Measurements from ENCODE around the gene HSPA14.
A peak's percentile ranks its signal among the peaks of the same experiment; 100 is the strongest.
"Not testable (repeated sequence)": the region's sequence is repeated elsewhere in the genome, so short reads cannot be mapped to it uniquely, and the experiment has no call there.

Gene HSPA14, protein sequence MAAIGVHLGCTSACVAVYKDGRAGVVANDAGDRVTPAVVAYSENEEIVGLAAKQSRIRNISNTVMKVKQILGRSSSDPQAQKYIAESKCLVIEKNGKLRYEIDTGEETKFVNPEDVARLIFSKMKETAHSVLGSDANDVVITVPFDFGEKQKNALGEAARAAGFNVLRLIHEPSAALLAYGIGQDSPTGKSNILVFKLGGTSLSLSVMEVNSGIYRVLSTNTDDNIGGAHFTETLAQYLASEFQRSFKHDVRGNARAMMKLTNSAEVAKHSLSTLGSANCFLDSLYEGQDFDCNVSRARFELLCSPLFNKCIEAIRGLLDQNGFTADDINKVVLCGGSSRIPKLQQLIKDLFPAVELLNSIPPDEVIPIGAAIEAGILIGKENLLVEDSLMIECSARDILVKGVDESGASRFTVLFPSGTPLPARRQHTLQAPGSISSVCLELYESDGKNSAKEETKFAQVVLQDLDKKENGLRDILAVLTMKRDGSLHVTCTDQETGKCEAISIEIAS

DNA sequence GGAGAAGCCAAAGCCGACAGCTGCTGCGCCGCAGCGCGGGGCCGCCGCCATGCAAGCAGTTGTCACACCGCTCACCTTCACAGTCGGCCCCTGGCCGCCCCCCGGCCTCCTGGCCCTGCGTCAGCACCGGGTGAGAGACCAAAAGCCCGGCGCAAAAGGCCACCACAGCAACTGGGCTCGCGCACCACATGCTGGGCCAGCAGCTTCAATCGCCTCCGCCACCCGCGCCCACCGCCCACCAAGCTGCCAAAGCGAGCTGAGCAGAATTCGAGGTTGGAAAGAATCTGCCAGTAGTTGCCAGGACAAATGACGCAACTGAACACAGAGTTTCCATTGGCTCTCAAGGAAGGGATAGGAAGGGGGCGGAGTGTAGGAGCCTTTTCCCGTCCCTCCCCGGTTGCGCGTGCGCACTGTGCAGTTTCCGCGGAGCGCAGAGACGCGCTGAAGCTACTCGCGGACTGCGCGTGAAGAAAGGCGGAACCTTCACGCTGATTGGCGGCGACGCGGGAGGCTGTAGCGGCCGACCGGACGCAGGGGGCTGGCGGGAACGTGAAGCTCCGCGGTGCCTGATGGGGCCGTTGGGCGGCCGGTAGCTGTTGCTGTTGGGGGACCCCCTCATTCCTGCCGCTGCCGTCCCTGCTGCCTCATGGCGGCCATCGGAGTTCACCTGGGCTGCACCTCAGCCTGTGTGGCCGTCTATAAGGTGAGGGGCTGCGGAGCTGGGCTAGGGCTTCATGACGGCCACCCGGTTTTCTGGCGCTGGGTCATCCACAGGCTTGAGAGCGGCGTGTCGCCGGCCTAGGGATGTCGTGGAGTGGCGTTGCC is at the start of gene HSPA14, which contains the start of the genes CDNF and MSANTD7:
HSPA14 (plus strand) TSS at position 550 of the 825 bp plus-strand sequence; CDS start at position 647, 97 bp downstream.
CDNF (minus strand) TSS at position 281 of the 825 bp plus-strand sequence; CDS start at position 190, 91 bp downstream.
MSANTD7 (plus strand) TSS at position 550 of the 825 bp plus-strand sequence. CDS start 3,979 bp downstream, outside the sequence.
- ATAC-seq: peak; percentile 91 to 94

DNA sequence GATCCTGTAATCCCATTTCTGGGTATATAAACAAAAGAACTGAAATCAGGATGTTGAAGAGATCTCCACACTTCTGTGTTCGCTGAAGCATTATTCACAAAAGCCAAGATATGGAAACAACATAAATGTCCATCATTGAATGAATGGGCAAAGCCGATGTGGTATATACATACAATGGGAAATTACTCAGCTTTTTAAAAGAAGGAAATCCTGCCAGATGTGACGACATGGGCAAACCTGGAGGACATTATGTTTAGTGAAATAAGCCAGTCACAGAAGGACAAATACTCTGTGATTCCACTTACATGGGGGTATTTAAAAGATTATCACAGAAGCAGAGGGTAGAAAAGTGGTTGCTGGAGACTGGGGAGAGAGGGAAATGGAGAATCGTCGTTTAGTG is 39.5 kb upstream of the HSPA14 start:
- no peak for ATAC-seq

DNA sequence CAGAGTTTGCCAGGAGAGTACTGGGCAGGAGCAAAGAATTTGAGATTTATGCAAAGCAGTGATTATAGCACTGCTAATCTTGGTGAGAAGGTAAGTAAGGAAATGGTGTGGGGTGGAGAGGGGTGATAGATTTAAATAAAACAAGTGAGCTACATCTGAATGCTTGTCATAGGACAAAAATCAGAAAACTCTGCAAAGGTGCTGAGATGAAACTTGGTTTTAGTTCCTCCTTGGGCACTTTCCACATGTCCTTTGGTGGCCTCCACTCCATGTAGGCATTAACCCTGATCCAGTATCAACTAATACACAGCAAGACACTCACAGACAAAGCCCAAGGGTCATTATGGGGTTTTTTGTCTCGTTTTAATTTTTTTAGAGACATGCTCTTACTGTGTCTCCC is 37.7 kb upstream of the HSPA14 start:
- ATAC-seq: no peak

DNA sequence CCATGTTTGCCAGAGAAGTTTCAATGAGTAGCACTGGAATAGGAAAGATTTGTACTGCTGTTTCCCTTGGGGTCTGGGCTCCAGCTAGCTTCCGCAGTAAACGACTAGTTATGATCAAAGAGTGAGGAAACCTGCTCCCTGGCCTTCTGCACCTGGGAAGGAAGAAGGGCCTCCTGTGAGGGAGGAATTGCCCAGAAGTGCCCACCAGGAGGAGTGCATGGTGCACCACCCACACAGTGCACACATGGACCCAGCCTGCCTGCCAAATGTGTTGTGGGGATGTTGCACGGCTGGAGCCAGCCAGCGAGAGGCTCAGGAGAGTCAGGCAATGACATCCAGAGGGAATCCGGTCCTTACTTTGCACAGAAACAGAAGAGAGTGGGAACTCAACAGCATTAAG is 36.4 kb upstream of the HSPA14 start:
- ATAC-seq: no peak

DNA sequence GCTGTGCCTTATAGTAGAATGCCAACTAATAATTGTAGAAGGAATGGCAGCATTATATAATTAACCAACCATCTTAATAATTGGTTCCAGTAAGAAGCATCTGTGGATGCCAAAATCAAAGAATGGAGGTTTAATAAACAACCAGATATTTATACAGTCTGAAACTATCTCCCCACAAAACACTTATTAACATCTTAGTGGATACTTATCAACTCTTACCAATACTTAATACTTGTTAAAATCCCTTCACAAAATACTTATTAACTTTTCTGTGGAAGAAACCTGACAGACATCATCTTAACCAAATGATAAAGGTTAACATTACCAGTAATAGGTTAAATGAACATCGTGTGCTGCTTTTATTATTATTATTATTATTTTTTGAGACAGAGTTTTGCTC is 34.3 kb upstream of the HSPA14 start:
- ATAC-seq: no peak

DNA sequence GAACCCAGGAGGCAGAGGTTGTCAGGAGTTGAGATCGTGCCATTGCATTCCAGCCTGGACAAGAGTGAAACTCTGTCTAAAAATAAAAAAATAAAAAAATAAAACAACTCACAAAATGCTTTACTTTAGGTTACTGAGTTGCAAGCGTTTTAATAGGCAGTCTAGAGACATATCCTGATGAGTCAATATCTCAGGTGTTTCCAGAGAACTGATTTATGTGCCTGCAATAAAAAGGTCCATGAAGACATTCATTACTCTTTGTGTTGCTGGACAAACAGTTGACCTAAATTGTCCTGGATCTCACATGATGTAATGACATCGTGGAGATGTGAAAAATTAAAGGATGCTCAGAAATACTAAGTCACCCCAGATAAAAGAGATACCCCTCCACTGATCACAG is 31.8 kb upstream of the HSPA14 start:
- no peak for ATAC-seq

DNA sequence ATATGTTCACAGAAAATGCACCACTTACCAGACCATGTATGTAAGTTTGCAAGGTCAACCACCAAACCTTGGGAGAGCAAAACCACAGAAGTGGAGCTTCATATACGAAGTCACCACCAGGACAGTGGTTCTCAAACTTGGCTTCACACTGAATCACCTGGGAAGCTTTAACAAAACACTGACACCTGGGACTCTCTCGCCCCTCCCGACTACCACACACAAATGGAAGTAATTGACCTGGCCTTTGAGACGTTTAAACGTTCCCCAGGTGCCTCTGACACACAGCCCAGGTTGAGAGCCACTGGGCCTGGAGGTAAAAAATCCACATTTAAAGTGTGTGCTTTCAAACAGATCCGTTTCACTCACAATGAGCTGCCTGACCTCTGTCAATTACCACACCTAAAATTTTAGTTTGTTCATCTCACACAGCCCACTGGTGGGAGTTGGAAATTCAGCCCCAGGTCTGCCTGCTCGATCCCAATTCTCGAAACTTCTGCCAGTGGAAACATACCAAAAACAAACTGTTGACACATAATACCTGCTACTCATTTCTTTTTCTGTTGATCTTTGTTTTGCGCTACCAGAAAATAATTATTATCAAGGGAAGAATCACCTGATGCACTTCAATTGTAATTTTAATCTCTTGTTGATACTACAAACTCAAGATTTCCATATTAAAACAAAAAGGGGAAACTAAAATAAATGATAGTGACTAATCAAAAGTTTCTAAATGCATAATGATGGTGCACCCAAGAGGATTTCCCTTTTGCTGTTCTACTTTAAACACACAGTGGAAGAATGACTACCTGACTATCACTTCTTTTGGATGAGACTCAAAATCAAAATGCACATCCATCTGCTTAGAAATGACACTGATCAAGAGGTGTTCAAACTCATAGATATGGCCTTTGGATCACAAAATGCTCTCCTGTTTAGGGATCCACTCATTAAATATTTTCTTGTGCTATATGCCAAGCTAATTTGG is 26.8 kb upstream of the HSPA14 start:
- ATAC-seq: peak in 1 of 2 donors; percentile 45

DNA sequence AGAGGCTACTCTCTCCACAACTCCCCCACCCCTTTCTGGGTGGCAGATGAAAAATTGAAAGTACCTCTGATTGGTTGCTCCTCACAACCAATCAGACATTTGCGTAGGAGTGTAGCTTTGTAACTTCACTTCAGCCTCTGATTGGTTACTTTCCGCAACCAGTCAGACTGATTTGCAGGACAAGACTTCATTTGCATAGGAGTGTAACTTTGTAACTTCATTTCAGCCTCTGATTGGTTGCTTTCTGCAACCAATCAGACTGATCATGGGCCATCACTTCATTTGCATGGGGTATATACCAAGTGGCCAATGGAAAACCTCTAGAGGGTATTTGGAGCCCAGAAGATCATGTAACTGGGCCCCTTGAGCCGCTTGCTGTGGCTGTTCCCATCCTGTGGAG is 25.8 kb upstream of the HSPA14 start:
- no peak for ATAC-seq

DNA sequence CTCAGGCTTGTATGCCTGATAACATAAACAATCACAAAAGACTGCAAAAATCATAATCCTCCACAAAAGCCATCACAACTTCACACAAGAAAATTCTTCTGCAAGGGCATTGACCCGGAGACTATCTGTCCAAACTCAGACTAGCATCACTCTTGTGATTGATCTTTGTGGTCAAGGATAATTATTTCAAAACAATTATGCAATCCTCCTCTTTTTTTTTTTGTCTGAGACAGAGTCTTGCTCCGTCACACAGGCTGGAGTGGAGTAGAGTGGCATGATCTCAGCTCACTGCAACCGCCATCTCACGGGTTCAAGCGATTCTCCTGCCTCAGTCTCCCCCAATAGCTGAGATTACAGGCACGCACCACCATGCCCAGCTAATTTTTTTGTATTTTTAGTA is 22.4 kb upstream of the HSPA14 start:
- ATAC-seq: no peak

DNA sequence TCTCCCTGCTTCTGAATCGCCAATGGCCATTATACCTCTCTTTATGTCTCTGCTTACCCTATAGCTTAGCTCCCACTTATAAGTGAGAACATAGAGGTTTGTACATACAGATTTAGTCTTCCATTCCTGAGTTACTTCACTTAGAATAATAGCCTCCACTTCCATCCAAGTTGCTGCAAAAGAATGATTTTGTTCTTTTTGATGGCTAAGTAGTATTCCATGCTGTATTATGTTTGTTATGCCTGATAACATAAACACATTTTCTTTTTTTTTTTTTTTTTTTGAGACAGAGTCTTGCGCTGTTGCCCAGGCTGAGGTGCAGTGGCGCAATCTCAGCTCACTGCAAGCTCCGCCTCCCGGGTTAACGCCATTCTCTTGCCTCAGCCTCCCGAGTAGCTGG is 21.4 kb upstream of the HSPA14 start:
- not testable (repeated sequence) for ATAC-seq

DNA sequence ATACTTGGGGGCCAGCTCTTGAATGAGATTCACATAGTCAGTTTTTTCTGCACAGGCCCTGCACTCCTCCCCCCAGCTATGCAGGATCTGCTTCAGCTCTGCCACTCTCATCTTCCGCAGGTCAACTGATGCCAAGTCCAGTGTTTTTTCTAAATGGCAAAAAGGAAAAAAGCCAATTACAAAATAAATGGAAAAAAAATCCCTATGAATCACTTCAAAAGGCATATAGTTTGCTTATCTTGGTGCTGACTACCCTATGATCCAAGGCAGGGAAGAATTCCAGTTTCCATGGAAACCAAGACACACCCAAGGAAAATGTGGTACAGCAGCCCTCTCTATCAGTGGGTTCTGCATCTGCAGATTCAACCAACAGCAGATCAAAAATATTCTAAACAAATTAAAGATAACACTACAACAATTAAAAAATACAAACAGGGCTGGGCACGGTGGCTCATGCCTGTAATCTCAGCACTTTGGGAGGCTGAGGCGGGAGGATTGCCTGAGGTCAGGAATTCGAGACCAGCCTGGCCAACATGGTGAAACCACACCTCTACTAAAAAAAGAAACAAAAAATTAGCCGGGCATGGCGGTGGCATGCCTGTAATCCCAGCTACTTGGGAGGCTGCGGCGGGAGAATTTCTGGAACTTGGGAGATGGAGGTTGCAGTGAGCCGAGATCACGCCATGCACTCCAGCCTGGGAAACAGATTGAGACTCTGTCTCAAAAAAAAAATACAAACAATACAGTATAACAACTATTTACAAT is 17.9 kb upstream of the HSPA14 start:
- ATAC-seq: no peak

DNA sequence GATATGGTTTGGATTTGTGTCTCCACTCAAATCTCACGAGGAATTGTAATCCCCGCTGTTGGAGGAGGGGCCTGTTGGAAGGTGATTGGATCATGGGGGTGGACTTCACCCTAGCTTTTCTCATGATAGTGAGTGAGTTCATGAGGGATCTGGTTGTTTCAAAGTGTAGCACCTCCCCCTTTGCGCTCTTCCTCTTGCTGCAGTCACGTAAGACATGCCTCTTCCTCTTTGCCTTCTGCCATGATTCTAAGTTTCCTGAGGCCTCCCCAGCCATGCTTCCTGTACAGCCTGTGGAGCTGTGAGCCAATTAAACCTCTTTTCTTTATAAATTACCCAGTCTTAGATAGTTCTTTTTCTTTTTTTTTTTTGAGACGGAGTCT is 17.3 kb upstream of the HSPA14 start:
- no peak for ATAC-seq

DNA sequence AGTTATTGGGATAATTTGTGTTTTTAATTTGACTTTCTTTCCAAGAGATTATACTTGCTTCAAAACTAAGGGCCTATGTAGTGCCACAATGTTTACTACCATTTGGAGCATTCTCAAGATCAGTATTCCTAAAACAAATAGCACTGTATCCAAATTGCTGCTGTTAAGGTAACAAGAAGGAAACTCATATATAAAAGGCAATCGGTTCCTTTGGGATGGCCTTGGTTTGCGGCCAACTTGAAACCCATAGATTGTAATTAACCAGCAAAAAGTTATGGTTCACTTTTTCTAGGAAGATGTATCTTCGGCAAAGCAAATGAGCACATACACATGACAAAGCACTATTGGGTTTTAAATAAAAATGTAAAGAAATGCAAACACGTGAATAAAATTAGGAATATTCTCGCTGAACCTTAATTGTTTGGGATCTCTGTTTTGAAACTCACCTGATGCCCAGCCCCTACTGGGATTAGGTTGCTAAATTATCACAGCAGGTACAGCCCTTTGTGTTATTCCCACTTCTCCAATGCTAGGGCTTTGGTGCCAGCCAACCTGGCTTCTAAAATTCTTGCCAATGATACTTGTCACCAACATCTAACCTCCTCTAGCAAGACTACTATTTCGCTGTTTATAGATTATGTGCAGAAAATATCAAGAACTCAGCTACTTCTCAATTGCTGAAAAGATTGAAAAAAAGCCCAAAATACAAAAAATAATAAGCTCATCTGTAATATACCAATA is 16.3 kb upstream of the HSPA14 start:
- ATAC-seq: no peak

DNA sequence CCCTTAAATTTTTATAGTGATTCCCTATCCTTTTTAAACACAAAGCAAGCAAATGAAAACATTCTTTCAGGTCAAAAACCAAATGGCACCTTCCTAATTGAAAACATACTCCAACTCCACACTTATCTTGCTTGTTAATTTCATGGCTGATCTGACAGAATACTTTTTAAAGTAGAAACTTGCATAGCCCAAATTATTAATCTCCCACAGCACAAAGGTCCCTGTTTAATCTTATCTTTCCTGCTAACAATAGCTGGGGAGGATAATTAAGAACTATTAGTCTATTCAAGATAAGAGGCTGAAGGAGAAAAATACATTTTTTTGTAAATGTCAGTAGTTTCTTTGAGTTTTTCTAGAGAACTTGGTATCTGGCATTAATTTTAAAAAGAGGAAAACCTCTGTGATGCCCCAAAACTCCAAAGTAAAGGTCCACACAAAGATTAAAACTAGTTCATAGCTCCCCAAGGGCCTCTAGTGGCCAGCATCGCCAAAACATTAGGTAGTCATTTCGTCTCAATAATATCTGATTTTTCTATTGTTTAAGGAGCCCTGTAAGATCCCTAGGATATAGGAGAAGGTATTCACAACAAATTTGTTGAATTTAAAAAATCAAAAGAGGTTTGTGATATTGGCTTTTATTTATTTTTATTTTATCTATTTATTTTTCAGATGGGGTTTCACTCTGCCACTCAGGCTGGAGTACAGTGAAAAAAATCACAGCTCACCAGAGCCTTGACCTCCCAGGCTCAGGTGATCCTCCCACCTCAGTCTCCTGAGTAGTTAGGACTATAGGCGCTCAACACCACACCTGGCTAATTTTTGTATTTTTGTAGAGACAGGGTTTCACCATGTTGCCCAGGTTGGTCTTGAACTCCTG is 15.0 kb upstream of the HSPA14 start:
- peak in 1 of 2 donors; percentile 48 for ATAC-seq

DNA sequence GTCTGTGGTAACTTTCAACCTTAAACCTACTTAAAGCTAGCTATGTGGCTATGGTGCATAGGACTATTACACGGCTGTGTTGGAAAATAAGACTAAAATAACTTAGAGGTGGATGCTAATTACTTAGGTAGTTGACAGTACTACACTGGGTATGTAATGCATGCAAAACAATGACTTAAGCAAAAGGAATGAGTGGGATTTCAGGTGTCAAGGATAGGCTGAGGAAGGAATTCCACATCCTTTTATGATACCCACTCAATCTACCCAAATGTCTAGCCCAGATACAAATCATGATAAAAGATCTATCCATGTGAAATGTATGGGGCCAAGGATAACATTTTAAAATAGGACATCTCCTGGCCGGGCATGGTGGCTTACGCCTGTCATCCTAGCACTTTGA is 14.1 kb upstream of the HSPA14 start:
- no peak for ATAC-seq

DNA sequence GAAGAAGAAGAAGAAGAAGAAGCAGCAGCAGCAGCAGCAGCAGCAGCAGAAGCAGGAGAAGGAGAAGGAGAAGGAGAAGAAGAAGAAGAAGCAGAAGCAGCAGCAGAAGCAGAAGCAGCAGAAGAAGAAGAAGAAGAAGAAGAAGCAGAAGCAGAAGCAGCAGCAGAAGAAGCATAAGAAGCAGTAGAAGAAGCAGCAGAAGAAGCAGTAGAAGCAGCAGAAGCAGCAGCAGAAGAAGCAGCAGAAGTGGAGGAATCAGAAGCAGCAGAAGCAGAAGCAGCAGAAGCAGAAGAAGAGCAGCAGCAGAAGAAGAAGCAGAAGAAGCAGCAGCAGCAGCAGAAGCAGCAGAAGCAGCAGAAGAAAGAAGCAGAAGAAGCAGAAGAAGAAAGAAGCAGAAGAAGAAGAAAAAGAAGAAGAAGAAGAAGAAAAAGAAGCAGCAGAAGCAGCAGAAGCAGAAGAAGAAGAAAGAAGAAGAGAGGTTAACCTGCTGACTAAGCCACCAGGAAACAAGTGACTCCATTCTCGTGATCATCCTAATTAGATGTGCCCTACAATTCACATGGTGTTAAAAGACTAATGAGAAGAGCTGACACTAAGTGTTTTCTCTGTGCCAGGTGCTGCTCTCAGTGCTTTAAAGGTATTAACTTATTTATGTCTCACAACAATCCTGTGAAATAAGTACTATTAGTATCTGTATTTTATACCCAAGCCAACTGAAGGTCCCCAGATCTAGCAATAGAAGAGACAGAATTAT is 11.9 kb upstream of the HSPA14 start:
- no peak for ATAC-seq

DNA sequence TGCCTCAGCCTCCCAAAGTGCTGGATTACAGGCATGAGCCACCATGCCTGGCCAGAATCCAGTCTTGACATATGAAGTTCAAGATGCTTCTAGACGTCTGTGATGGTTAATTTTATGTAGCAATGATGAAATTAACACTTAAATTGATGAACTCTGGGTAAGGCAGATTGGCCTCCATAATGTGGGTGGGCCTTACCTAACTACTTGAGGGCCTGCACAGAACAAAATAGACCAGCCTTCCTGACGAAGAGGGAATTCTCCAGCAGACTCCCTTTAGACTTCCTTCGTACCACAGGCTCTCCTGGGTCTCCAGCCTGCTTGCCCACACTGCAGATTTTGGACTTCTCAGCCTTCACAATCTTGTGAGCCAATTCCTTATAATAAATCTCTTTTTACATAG is 5.0 kb upstream of the HSPA14 start:
- no peak for ATAC-seq

DNA sequence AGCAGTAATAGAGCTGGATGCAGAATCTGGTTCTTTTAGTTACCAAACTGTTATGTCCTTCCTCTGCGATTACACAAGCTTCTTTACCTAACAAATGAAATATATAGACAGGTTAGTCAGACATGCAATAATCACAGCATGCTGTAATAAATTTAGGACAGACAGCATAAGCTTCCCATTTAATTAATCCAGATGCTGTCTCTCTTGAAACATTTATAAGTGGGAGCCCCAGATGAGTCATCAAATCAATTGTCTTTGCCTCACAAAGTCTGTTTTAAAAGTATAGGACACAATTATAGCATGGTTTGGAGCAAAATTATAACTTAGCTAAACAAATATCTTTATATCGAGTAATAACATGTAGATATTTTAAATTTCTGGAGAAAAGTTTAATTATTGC is 1.9 kb upstream of the HSPA14 start:
- ATAC-seq: no peak
